GM12864 (cell line): ENCODE data around the gene SPTBN2.

ENCODE experiments used
- DNase-seq: peaks from one replicate; pipeline ENCODE4 v3.0.0-alpha.2; 2011; ENCODE audit warnings: low read depth
- H3K4me3 ChIP-seq: 2 replicates; pipeline ENCODE4 v1.5.1; 2011; ENCODE audit warnings: mild to moderate bottlenecking, low read depth, low read length, control low read depth
- TF ChIP-seq, protein P1 (sequence below): IDR thresholded peaks from 2 replicates; pipeline ENCODE4 v1.5.1; 2011; ENCODE audit warnings: low read depth, mild to moderate bottlenecking, moderate library complexity, low read length, control low read depth, inconsistent platforms; ENCODE audit errors: missing control alignments

The SPTBN2 gene

DNA sequence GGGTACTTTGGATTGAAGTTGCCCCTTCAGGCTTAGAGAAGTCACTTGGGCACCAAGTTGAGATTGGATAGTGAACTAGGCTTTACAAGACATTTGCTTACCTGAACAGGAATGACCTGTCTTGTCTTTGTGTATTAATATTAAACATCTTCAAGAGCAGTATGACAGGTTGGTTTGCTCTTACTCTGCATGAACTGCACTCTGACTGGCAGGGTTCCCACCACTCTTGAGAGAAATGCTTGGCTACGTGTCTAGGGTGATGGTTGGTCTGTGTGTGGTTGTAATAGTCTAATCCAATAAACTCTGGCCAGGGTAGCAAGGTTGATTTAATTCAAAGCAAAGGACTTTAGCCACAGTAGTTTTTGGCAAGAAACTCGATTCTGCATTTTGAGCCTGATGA lies 20.1 kb upstream of the SPTBN2 start:
- TF ChIP-seq, protein P1, sequence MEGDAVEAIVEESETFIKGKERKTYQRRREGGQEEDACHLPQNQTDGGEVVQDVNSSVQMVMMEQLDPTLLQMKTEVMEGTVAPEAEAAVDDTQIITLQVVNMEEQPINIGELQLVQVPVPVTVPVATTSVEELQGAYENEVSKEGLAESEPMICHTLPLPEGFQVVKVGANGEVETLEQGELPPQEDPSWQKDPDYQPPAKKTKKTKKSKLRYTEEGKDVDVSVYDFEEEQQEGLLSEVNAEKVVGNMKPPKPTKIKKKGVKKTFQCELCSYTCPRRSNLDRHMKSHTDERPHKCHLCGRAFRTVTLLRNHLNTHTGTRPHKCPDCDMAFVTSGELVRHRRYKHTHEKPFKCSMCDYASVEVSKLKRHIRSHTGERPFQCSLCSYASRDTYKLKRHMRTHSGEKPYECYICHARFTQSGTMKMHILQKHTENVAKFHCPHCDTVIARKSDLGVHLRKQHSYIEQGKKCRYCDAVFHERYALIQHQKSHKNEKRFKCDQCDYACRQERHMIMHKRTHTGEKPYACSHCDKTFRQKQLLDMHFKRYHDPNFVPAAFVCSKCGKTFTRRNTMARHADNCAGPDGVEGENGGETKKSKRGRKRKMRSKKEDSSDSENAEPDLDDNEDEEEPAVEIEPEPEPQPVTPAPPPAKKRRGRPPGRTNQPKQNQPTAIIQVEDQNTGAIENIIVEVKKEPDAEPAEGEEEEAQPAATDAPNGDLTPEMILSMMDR, result no peak
- DNase-seq, result no peak

DNA sequence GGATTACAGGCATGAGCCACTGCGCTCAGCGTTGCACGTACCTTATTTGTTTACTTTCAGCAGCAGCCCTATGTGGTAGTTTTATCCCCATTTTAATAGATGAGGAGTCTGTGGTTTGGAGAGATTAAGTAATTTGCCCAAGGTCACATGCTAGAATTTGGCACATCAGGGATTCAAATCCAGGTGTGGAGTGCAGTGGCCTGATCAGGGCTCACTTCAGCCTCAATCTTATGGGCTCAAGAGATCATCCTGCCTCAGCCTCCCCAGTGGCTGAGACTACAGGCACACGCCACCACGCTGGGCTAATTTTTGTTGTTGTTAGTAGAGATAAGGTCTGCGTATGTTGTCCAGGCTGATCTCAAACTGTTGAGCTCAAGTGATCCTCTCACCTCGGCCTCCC lies 18.5 kb upstream of the SPTBN2 start:
- TF ChIP-seq, protein P1, result no peak
- no peak overlapping the region for H3K4me3 ChIP-seq
- DNase-seq, result no peak

More for the DNA sequence above, 20.1 kb upstream of the SPTBN2 start:
- H3K4me3 ChIP-seq, result no peak overlapping the region

DNA sequence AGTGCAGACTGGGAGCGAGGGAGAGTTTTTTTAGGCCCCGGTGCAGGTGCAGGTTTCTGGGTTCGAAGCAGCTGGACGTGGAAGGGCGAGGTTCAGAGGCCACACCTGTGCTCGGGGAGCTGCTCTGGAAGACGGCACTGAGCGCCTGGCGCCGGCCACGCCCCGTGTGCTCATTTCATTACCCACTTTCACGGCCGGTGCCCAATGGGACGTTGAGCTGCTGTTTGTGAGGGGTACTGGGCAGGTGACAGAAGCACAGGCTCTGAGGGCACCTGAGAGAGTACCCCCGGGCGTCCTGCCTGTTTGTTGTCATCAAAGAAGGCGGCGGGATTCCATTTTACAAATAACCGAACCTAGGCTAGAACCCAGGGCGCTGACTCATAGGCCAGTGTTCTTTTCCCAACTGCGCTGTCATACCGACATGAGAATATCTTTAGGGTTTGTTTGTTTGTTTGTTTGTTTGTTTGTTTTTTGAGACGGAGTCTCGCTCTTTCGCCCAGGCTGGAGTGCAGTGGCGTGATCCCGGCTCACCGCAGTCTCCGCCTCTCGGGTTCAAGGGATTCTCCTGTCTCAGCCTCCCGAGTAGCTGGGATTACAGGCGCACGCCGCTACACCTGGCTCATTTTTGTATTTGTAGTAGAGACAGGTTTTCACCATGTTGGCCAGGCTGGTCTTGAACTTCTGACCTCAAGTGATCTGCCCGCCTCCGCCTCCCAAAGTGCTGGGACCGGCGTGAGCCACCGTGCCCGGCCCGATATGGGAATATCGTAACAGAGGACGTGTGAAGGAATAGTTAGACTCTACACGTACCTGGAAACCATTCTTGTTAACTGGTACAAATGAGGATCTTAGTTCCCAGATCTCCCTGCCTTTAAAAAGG lies 16.6 kb upstream of the SPTBN2 start:
- TF ChIP-seq, protein P1, result no peak
- DNase-seq, result peak; percentile 38
- peak overlapping the region; percentile 84 for H3K4me3 ChIP-seq

DNA sequence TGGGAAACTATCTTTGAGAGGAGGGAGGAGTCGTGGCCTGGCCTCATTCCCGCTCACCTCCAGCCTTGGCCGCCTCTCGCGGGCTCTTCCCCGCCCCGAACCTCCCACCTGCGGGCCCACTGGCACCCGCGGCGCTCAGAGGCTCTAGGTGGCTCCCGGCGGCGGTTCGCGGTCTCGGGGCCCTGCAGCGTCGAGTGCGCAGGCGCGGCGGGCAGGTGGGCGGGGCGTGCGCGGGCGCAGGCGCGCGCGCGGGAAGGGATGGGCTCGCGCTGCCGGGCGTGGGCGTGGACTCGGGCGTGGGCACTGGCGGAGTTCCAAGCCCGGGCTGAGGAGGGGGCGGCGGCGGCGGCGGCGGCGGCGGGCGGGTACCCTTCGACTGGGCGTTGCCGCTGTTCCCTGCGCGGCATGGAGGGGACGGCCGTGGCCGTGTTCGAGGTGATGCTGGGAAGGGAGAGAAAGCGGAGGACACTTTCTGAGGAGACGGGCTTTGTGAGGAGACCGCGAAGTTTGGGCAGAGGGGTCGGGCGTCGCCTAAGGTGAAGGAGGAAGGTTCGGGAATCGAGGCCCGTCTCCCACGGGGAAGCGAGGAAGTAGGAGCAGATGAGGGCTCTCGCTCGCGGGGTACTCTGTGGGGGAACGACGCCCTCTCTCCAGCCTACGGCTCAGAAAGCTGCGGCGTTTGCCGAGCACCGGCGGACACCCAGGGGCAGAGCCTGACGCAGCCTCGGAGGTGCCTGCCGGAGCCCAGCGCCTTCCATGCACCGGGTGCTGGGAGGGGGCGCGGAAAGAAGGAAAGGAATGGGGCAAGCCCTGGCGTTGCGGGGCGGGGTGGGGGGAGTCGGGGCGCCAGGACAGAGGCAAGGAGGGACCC lies 15.7 kb upstream of the SPTBN2 start:
- TF ChIP-seq, protein P1, result no peak
- peak overlapping the region; percentile 84 for H3K4me3 ChIP-seq
- DNase-seq, result no peak

DNA sequence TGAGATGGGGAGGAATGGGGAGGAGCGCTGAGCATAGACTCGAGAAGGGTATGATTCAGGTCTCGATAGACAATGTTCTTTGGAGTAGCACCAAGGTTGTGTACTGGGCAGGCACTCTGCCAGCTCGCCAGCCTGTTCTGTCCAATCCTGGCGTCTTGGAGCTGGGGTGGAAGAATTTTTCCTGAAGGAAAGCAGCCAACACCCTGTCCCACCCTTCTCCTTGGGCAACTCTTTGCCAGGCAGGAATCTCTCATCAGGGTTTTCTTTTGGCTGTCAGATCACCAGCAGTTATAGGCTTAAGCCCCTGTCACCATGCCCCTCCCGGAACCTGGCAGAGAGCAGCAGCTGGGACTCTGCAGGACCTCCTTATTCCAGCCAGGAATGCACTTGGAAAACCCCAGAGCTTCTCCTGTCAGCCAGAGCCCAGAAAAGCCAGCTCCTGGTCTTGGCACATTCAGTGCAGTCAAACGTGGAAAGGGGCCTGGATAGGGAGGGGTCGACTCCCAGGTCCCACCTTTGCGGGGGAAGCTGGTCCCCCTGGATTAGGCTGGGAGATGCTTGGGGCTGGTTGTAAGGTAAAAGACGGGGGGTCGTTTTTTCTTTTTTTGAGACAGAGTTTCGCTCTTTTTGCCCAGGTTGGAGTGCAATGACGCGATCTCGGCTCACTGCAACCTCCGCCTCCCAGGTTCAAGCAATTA lies 14.4 kb upstream of the SPTBN2 start:
- TF ChIP-seq, protein P1, result no peak
- no peak overlapping the region; the same call in 1 of the 2 replicates for H3K4me3 ChIP-seq
- no peak for DNase-seq

DNA sequence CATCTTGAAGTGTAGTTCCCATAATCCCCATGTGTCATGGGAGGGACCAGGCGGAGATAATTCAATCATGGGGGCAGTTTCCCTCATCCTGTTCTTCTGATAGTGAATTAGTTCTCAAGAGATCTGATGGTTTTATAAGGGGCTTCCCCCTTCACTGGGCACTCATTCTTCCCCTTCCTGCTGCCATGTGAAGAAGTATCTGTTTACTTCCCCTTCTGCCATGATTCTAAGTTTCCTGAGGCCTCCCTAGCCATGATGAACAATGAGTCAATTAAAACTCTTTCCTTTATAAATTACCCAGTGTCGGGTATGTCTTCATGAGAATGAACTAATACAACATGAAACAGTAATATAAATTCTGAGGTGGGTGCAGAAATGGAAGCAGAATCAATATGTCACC lies 12.1 kb upstream of the SPTBN2 start:
- H3K4me3 ChIP-seq, result no peak overlapping the region
- DNase-seq, result no peak
- TF ChIP-seq, protein P1, result no peak
